Right lobe of liver (tissue), 4 donors: Measurements from ENCODE around the gene ERP27.

Experiments used
- POLR2A ChIP-seq: fragments of 450-650 bp; IDR thresholded peaks from one replicate; pipeline ENCODE4 v1.6.1; 2017; ENCODE audit warnings: antibody characterized with exemption, mild to moderate bottlenecking
- TF ChIP-seq, protein P1 (sequence below), 4 donors: fragments of 200-600 bp in 3 of 4; fragments of 450-650 bp in 1 of 4; IDR thresholded peaks; one replicate each; pipeline versions ENCODE4 v1.5.1 to v1.8.0; 2016 to 2022; ENCODE audit warnings: antibody characterized with exemption in 4 of 4, mild to moderate bottlenecking in 2 of 4
- donor health status: DM: no; HTN: no; CAD: no.
- donor health status: DM: no; HTN: no; CAD: no.
- donor health status: DM: no; HTN: yes; CAD: no.

DNA sequence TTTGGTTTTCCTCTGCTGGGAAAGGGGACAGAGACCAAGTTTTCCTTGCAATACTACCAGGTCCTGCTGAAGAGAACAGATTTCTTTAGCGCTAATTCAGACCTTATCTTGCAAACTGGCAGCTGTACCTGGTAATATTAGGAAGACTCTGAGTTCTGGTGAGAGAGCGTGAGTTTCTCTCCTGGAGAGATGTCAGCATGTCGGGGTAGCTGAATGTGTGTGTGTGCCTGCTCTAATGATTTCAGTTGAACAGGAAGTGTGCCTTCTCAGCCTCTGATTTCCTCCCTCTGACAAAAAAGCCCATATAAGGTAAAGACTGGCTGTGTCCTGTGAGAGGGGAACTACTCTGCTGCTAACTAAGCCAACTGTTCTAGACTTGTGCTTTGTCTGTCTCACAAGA is 10.3 kb upstream of the ERP27 start:
- TF ChIP-seq, protein P1, sequence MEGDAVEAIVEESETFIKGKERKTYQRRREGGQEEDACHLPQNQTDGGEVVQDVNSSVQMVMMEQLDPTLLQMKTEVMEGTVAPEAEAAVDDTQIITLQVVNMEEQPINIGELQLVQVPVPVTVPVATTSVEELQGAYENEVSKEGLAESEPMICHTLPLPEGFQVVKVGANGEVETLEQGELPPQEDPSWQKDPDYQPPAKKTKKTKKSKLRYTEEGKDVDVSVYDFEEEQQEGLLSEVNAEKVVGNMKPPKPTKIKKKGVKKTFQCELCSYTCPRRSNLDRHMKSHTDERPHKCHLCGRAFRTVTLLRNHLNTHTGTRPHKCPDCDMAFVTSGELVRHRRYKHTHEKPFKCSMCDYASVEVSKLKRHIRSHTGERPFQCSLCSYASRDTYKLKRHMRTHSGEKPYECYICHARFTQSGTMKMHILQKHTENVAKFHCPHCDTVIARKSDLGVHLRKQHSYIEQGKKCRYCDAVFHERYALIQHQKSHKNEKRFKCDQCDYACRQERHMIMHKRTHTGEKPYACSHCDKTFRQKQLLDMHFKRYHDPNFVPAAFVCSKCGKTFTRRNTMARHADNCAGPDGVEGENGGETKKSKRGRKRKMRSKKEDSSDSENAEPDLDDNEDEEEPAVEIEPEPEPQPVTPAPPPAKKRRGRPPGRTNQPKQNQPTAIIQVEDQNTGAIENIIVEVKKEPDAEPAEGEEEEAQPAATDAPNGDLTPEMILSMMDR (IDR thresholded peaks at IDR 0.05), result no peak
- no peak for TF ChIP-seq POLR2A
